ENCODE results near the gene HIP1R.

HIP1R gene

GRCh38 chr12:122847921-122848421, 12.7 kb downstream of the HIP1R start:
- DNase-seq (ENCODE audit: low read depth in 2 of 2, low spot score in 1 of 2): no peak

GRCh38 chr12:122848471-122849351, 13.5 kb downstream of the HIP1R start:
- no peak for DNase-seq (ENCODE audit: low read depth in 2 of 2, low spot score in 1 of 2)

GRCh38 chr12:122849352-122850047, 14.2 kb downstream of the HIP1R start:
- no peak for DNase-seq (ENCODE audit: low read depth in 2 of 2, low spot score in 1 of 2)

DNA sequence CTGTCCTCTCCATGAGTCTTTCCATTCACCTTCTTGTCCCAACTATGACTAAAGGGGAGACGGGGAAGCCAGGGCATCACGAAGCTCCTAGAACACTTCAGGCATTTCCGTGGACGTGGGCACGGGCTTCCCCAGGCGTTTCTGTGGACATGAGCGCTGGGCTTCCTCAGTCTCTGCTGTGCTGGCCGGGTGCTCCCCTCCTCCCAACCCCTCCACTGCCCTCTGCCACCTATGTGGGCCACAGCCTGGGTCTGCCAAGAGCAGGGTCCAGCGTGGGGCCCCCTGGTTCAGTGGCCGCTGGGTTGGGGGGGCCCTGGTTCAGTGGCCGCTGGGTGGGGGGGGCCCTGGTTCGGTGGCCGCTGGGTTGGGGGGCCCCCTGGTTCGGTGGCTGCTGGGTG, 14.8 kb downstream of the HIP1R start:
- DNase-seq (ENCODE audit: low read depth in 2 of 2, low spot score in 1 of 2): no peak

GRCh38 chr12:122850695-122851350, 15.6 kb downstream of the HIP1R start:
- DNase-seq (ENCODE audit: low read depth in 2 of 2, low spot score in 1 of 2): no peak

DNA sequence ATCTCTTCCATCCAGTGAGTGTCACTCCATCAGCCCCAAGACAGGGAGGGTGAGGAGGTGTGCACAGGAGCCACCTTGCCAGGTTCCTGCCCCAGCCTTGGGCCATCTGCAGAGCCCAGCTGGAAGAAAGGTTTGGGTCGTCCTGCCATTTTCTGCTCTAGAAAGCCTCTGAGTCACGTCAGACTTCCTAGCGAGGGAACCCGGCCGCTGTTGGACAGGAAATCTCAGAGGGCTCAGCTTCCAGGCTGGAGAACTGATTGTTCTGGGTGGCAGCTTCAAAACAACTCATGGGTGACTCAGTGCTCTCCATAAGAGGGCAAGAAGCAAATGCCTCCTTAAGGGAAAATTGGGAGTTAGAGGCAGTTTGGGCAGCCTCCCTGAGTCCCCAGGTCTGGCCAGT, 16.6 kb downstream of the HIP1R start:
- DNase-seq (ENCODE audit: low read depth in 2 of 2, low spot score in 1 of 2): no peak

DNA sequence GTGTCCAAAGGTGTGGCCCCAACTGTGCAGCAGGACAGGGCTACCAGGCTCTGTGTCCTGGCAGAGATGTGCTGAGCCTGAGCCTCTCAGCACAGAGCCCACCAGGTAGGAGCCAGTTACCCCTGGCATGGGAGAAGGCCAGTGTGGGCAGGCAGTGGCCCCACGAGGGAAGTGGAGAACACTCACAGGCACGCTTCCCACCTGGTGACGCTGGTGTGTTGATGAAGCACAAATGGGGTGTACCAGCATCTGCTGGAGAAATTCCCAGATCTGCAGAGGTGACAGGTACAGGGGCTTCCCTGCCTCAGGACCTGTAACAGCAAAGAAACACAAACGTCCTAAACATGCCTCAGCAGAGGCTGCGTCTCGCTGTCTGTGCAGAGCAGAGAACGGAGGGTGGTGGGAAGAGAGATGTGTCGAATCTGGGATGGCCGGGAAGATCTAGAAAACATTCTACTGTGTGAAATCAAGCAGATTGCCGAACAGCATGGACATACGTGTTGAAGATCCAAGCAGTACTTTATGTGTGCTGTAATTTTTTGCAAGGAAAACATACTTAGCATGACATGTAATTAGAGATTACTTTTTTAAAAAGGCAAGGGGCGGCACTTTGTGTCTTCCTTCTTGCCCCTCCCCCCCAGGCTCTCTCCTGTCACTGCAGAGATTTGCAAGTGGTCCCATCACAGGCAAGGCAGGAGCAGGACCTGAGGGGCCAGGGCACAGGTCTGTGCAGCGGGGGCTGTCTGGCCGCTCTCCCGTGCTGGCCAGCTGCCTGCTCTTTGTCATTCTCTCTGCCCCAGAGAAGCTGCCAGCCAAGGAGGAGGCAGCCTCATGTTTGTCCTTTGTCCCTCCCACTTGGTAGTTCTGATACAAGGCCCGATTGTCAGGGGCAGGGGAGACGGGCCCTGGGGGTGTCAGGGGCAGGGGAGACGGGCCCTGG, 17.3 kb downstream of the HIP1R start:
- no peak for DNase-seq (ENCODE audit: low read depth in 2 of 2, low spot score in 1 of 2)

GRCh38 chr12:122853582-122854245, 18.5 kb downstream of the HIP1R start:
- no peak for DNase-seq (ENCODE audit: low read depth in 2 of 2, low spot score in 1 of 2)

- no peak for DNase-seq (ENCODE audit: low read depth in 2 of 2, low spot score in 1 of 2)
These were observed 19.3 kb downstream of the HIP1R start for GRCh38 chr12:122854554-122854953.

- no peak for DNase-seq (ENCODE audit: low read depth in 2 of 2, low spot score in 1 of 2)
These were observed 20.0 kb downstream of the HIP1R start for GRCh38 chr12:122855071-122855829.

GRCh38 chr12:122855928-122856831, 20.9 kb downstream of the HIP1R start:
- no peak for DNase-seq (ENCODE audit: low read depth in 2 of 2, low spot score in 1 of 2)

GRCh38 chr12:122856999-122857671, 21.9 kb downstream of the HIP1R start:
- DNase-seq (ENCODE audit: low read depth in 2 of 2, low spot score in 1 of 2): no peak

DNA sequence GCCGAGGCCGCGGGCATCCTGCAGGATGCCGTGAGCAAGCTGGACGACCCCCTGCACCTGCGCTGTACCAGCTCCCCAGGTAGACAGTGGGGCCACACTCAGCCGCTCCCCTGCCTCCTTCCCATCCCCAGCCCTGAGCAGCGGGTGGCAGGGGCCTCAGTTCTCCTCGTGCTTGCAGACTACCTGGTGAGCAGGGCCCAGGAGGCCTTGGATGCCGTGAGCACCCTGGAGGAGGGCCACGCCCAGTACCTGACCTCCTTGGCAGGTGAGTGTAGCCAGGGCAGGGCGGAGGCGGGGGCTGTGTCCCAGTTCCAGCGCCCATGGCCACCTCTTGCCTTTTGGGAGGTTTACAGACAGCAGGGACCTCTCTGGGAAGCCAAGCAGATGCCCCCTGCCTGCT, 22.9 kb downstream of the HIP1R start:
- DNase-seq (ENCODE audit: low read depth in 2 of 2, low spot score in 1 of 2): no peak

- DNase-seq (ENCODE audit: low read depth in 2 of 2, low spot score in 1 of 2): no peak
These were observed 23.5 kb downstream of the HIP1R start for GRCh38 chr12:122858591-122859302.

- DNase-seq (ENCODE audit: low read depth in 2 of 2, low spot score in 1 of 2): no peak
These were observed 24.2 kb downstream of the HIP1R start for GRCh38 chr12:122859303-122860039.

- DNase-seq (ENCODE audit: low read depth in 2 of 2, low spot score in 1 of 2): peak; percentile 56 to 72
These were observed 25.0 kb downstream of the HIP1R start for GRCh38 chr12:122860040-122860853.
